Measurements from ENCODE around the gene ZNRF3. TPM values are rescaled to one million over a fixed set of nuclear protein-coding genes. Genes with fewer than 3 reads are reported as not detected.
"Not testable (repeated sequence)": the region's sequence is repeated elsewhere in the genome, so short reads cannot be mapped to it uniquely, and the experiment has no call there.

The ZNRF3 gene
- total RNA-seq, 1 donor from 2014 or later = 5.8 TPM

DNA sequence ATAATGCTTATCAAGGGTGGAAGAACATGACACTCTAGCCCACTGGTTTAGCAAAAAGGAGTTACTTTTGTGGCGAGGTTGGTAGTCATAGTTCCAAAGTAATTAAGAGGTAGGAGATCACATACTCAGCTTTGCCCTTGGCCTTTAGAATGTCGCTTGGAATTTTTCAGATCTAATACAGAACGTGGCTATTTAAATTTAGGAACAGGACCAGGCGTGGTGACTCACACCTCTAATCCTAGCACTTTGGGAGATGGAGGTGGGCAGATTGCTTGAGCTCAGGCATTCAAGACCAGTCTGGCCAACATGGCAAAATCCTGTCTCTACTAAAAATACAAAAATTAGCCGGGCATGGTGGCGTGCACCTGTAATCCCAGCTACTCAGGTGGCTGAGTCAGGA is 26.1 kb upstream of the ZNRF3 start:
- H3K9me3 ChIP-seq (ENCODE audit: insufficient read depth, low read depth, low read length) = no peaks in the 10 kb centered on the region

DNA sequence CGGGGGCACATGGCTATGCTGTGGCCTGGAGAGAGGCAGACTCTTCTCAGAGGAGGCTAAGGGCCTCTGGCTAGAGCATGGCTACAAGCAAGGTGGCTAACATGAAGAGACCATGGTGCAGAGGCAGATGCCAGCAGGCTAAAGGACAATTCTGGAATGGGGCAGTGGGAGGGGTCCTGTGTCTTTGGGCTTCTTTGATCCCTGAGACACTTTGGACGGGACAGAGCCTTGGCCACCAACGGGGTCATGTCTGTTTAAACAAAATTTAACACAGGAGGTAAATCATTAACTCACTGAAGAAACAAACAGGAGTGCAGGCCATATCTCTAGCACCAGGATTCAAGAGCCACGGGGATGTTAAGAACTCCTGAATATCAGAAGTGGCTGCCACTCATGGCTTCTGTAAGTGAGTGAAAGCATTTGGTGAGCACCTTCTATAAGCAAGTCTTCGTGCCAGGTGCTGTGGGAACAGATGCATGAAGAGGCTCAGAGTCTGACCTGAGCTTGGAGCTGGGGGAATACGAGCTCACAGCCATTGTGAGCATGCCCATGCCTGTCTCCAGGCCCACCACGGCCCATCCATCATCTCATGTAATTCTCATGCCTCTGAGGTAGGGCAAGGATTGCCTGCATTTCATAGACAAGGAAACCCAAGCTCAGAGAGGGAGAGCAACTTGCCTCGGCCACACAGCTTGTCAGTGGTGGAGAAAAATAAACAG is 18.3 kb upstream of the ZNRF3 start:
- H3K27ac ChIP-seq (ENCODE audit: low read depth, low read length) = no peak overlapping the region
- no peak overlapping the region for H2AFZ ChIP-seq (ENCODE audit: low read depth, low read length)
- no peaks in the 10 kb centered on the region for H3K36me3 Mint-ChIP-seq (ENCODE audit: low read depth, unreplicated experiment)
- H3K4me3 ChIP-seq (ENCODE audit: insufficient read depth, low read depth, low read length) = no peak overlapping the region
- no peaks in the 10 kb centered on the region for H3K4me1 ChIP-seq (ENCODE audit: insufficient read depth, low read length)
- H3K9me3 Mint-ChIP-seq (ENCODE audit: unreplicated experiment) = peaks cover 2% of the 10 kb centered on the region
- no peaks in the 10 kb centered on the region for H3K9me3 ChIP-seq (ENCODE audit: insufficient read depth, low read depth, low read length)
- H3K4me3 Mint-ChIP-seq (ENCODE audit: unreplicated experiment) = no peak overlapping the region
- no peak overlapping the region for H3K27ac Mint-ChIP-seq (ENCODE audit: unreplicated experiment)
- no peaks in the 10 kb centered on the region for H3K36me3 ChIP-seq (ENCODE audit: insufficient read depth, low read length)
- peaks cover 11% of the 10 kb centered on the region for H3K27me3 Mint-ChIP-seq (ENCODE audit: low read depth, unreplicated experiment)
- FAIRE-seq (no peak), DNase-seq (ENCODE audit: low read depth) (no peak)
- no peaks in the 10 kb centered on the region for H3K27me3 ChIP-seq (ENCODE audit: insufficient read depth, low read length)
- no peak overlapping the region for H3K4me2 ChIP-seq (ENCODE audit: low read length)
- H4K20me1 ChIP-seq (ENCODE audit: insufficient read depth, low read length) = no peaks in the 10 kb centered on the region
- no peak for TF ChIP-seq CTCF (IDR thresholded peaks at IDR 0.05; ENCODE audit: insufficient read depth, low read depth, low read length)
- no peak for TF ChIP-seq EZH2 (IDR thresholded peaks at IDR 0.05; ENCODE audit: insufficient read depth, low read length)
- H3K79me2 ChIP-seq (ENCODE audit: insufficient read depth, low read length) = no peaks in the 10 kb centered on the region
- no peaks in the 10 kb centered on the region for H3K4me1 Mint-ChIP-seq (ENCODE audit: low read depth, unreplicated experiment)
- H3K9ac ChIP-seq (ENCODE audit: low read length) = no peak overlapping the region

More for the DNA sequence above, 26.1 kb upstream of the ZNRF3 start:
- no peak overlapping the region for H3K4me2 ChIP-seq (ENCODE audit: low read length)
- no peak overlapping the region for H3K4me3 Mint-ChIP-seq (ENCODE audit: unreplicated experiment)
- no peak for TF ChIP-seq CTCF (IDR thresholded peaks at IDR 0.05; ENCODE audit: insufficient read depth, low read depth, low read length)
- TF ChIP-seq EZH2 (IDR thresholded peaks at IDR 0.05; ENCODE audit: insufficient read depth, low read length) = no peak
- no peaks in the 10 kb centered on the region for H3K79me2 ChIP-seq (ENCODE audit: insufficient read depth, low read length)
- H3K4me1 ChIP-seq (ENCODE audit: insufficient read depth, low read length) = no peaks in the 10 kb centered on the region
- H3K4me1 Mint-ChIP-seq (ENCODE audit: low read depth, unreplicated experiment) = no peaks in the 10 kb centered on the region
- no peak overlapping the region for H3K27ac ChIP-seq (ENCODE audit: low read depth, low read length)
- no peaks in the 10 kb centered on the region for H3K9me3 Mint-ChIP-seq (ENCODE audit: unreplicated experiment)
- H3K4me3 ChIP-seq (ENCODE audit: insufficient read depth, low read depth, low read length) = no peak overlapping the region
- peaks cover 2% of the 10 kb centered on the region for H3K27me3 Mint-ChIP-seq (ENCODE audit: low read depth, unreplicated experiment)
- H3K9ac ChIP-seq (ENCODE audit: low read length) = no peak overlapping the region
- DNase-seq (ENCODE audit: low read depth) (no peak), FAIRE-seq (no peak)
- H3K36me3 ChIP-seq (ENCODE audit: insufficient read depth, low read length) = no peaks in the 10 kb centered on the region
- H3K36me3 Mint-ChIP-seq (ENCODE audit: low read depth, unreplicated experiment) = no peaks in the 10 kb centered on the region
- H2AFZ ChIP-seq (ENCODE audit: low read depth, low read length) = no peak overlapping the region
- no peaks in the 10 kb centered on the region for H4K20me1 ChIP-seq (ENCODE audit: insufficient read depth, low read length)
- H3K27ac Mint-ChIP-seq (ENCODE audit: unreplicated experiment) = no peak overlapping the region
- H3K27me3 ChIP-seq (ENCODE audit: insufficient read depth, low read length) = no peaks in the 10 kb centered on the region

DNA sequence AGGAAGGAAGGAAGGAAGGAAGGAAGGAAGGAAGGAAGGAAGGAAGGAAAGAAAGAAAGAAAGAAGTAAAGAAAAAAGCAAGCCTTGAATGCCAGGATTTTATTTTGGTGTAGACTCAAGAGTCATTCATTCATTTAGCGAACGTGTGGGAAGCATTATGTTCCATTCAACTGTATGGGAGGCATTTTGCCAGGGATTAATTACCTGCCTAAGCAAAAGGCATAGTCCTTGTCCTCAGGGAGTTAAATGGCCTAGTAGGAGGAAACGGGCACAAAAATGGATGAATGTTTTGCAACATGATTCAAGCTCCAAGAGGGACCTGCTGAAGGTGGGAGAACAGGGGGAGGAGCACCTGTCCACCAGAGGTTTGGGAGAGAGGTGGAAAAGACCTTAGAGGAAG is 16.2 kb upstream of the ZNRF3 start:
- DNase-seq (ENCODE audit: low read depth) (no peak), FAIRE-seq (no peak)
- Mint-ChIP-seq H3K4me1 (ENCODE audit: low read depth, unreplicated experiment) (no peaks in the 10 kb centered on the region), H3K27ac (ENCODE audit: unreplicated experiment) (no peak overlapping the region), H3K27me3 (ENCODE audit: low read depth, unreplicated experiment) (peaks cover 11% of the 10 kb centered on the region), H3K4me3 (ENCODE audit: unreplicated experiment) (no peak overlapping the region), H3K9me3 (ENCODE audit: unreplicated experiment) (peaks cover 2% of the 10 kb centered on the region), H3K36me3 (ENCODE audit: low read depth, unreplicated experiment) (no peaks in the 10 kb centered on the region)
- H3K9ac ChIP-seq (ENCODE audit: low read length) = no peak overlapping the region
- H3K4me1 ChIP-seq (ENCODE audit: insufficient read depth, low read length) = no peaks in the 10 kb centered on the region
- H2AFZ ChIP-seq (ENCODE audit: low read depth, low read length) = no peak overlapping the region
- H3K27me3 ChIP-seq (ENCODE audit: insufficient read depth, low read length) = no peaks in the 10 kb centered on the region
- no peaks in the 10 kb centered on the region for H4K20me1 ChIP-seq (ENCODE audit: insufficient read depth, low read length)
- no peak overlapping the region for H3K4me3 ChIP-seq (ENCODE audit: insufficient read depth, low read depth, low read length)
- H3K79me2 ChIP-seq (ENCODE audit: insufficient read depth, low read length) = no peaks in the 10 kb centered on the region
- no peak overlapping the region for H3K27ac ChIP-seq (ENCODE audit: low read depth, low read length)
- no peaks in the 10 kb centered on the region for H3K9me3 ChIP-seq (ENCODE audit: insufficient read depth, low read depth, low read length)
- TF ChIP-seq CTCF (IDR thresholded peaks at IDR 0.05; ENCODE audit: insufficient read depth, low read depth, low read length) (no peak), EZH2 (IDR thresholded peaks at IDR 0.05; ENCODE audit: insufficient read depth, low read length) (no peak)
- H3K36me3 ChIP-seq (ENCODE audit: insufficient read depth, low read length) = no peaks in the 10 kb centered on the region
- no peak overlapping the region for H3K4me2 ChIP-seq (ENCODE audit: low read length)

GRCh38 chr22:28868389-28868788 is 15.0 kb upstream of the ZNRF3 start:
- H3K27me3 ChIP-seq (ENCODE audit: insufficient read depth, low read length); H3K79me2 ChIP-seq (ENCODE audit: insufficient read depth, low read length); H3K9ac ChIP-seq (ENCODE audit: low read length); DNase-seq (ENCODE audit: low read depth); H3K36me3 Mint-ChIP-seq (ENCODE audit: low read depth, unreplicated experiment); H3K9me3 ChIP-seq (ENCODE audit: insufficient read depth, low read depth, low read length); H3K4me3 Mint-ChIP-seq (ENCODE audit: unreplicated experiment); H4K20me1 ChIP-seq (ENCODE audit: insufficient read depth, low read length); H3K4me1 Mint-ChIP-seq (ENCODE audit: low read depth, unreplicated experiment); H2AFZ ChIP-seq (ENCODE audit: low read depth, low read length); H3K4me1 ChIP-seq (ENCODE audit: insufficient read depth, low read length); FAIRE-seq; H3K27ac ChIP-seq (ENCODE audit: low read depth, low read length); H3K27ac Mint-ChIP-seq (ENCODE audit: unreplicated experiment); H3K9me3 Mint-ChIP-seq (ENCODE audit: unreplicated experiment); H3K36me3 ChIP-seq (ENCODE audit: insufficient read depth, low read length); H3K4me3 ChIP-seq (ENCODE audit: insufficient read depth, low read depth, low read length); H3K4me2 ChIP-seq (ENCODE audit: low read length): not testable (repeated sequence)
- H3K27me3 Mint-ChIP-seq (ENCODE audit: low read depth, unreplicated experiment) = peaks cover 11% of the 10 kb centered on the region
